Activated T-cell treated with anti-CD3 and anti-CD28 coated beads, Interleukin-2, amount 50 U/mL, for 72 hours (primary cell): Measurements from ENCODE around the gene WFDC1. TPM values are rescaled to one million over a fixed set of nuclear protein-coding genes. Genes with fewer than 3 reads are reported as not detected.

ENCODE experiments used
- ATAC-seq, 2 donors: fragments of 150-1000 bp; cut with Tn5 transposase; replicated peaks in 1 of 2; 2 replicates each; pipeline ENCODE4 v1.10.0; 2021; ENCODE audit warnings: moderate library complexity in 2 of 2, mild to moderate bottlenecking in 1 of 2
- DNase-seq, 2 donors: peaks; one replicate each; pipeline ENCODE4 v3.0.0; 2021 to 2022; ENCODE audit warnings: mixed read lengths in 1 of 2
- H3K27ac Mint-ChIP-seq: one replicate; pipeline ENCODE4 v1.8.0; 2022; ENCODE audit warnings: mild to moderate bottlenecking, moderate library complexity, mixed read lengths
- H3K27me3 Mint-ChIP-seq: one replicate; pipeline ENCODE4 v1.8.0; 2022; ENCODE audit warnings: low read depth, mixed read lengths
- H3K36me3 Mint-ChIP-seq, 2 donors: one replicate each; pipeline ENCODE4 v1.8.0; 2022; ENCODE audit warnings: mixed read lengths in 2 of 2, mild to moderate bottlenecking in 1 of 2; ENCODE audit not compliant: insufficient read depth in 2 of 2
- H3K4me1 Mint-ChIP-seq: one replicate; pipeline ENCODE4 v1.8.0; 2022; ENCODE audit warnings: low read depth, mixed read lengths
- H3K4me3 Mint-ChIP-seq, 2 donors: one replicate each; pipeline ENCODE4 v1.8.0; 2022; ENCODE audit warnings: mild to moderate bottlenecking in 2 of 2, mixed read lengths in 2 of 2, moderate library complexity in 2 of 2
- H3K9me3 Mint-ChIP-seq, 2 donors: one replicate each; pipeline ENCODE4 v1.8.0; 2022; ENCODE audit warnings: mixed read lengths in 2 of 2
- total RNA-seq, 2 donors: library from RNA; stranded (reverse); gene quantifications; one replicate each; pipeline ENCODE4 v1.2.3, GENCODE V29; 2022

WFDC1 gene
- total RNA-seq, 2 donors from 2014 or later = not detected

DNA sequence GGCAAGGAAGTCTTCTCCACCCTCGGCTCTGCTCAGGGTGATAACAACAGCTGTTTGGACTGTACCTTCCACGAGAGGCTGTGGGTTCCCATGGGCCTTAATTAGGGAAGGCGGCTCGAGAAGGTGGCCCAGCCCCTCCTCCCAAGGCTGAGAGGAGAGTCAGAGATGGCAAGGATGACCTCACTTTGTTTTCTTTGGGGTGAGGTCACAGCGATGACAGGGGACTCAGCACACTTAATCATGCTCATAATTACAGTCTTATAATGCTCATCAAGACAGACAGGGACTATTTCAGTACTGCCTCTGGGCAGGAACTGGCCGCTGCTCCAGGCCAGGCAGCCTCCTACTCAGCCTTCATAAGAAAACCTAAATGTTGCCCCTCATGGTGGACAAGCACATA, 19.7 kb downstream of the WFDC1 start:
- Mint-ChIP-seq H3K9me3 (peaks cover 0 to 5% of the 10 kb centered on the region in 2 donors), H3K27ac (no peak overlapping the region), H3K4me3 (no peak overlapping the region), H3K4me1 (no peaks in the 10 kb centered on the region), H3K36me3 (no peaks in the 10 kb centered on the region), H3K27me3 (peaks cover 37% of the 10 kb centered on the region)
- ATAC-seq (no peak), DNase-seq (no peak)

DNA sequence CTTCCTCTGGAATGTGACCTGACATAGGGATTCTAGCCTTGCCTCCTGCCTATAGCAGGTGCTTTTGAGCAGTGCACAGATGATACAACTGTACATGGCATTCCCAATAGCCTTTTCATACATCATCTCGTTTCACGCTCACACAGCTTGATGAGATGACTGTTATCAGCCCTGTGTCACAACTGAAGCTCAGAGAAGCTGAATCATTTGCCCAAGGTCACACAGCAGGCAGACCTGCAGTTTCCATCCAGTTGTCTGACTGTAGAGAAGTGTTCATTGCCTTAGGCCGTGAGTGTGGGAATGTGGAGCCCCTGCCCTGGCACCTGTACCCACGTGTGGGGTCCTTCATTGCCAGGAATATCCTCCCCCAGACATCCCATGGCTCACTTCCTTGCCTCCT, 20.1 kb downstream of the WFDC1 start:
- Mint-ChIP-seq H3K4me3 (no peak overlapping the region), H3K27ac (no peak overlapping the region), H3K4me1 (no peaks in the 10 kb centered on the region), H3K36me3 (no peaks in the 10 kb centered on the region), H3K9me3 (peaks cover 0 to 5% of the 10 kb centered on the region in 2 donors), H3K27me3 (peaks cover 37% of the 10 kb centered on the region)
- no peak for DNase-seq
- no peak for ATAC-seq

DNA sequence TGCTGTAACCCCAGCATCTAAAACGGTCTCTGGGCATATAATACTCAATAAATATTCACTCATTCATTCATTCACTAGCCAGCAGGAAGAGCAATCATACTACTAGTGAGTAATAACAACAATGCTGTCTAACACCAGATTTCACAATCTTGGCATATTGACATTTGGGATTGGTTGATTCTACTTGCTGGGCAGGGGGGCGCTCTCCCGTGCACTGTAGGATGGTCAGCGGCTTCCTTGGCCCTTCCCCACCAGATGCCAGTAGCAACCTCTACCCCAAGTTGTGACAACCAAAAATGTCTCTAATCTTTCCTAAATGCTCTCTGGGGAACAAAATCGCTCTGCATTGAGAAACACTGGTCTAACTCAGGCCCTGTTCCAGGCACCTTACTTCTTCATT, 20.7 kb downstream of the WFDC1 start:
- no peak for DNase-seq
- no peak overlapping the region for H3K4me3 Mint-ChIP-seq
- H3K36me3 Mint-ChIP-seq = no peaks in the 10 kb centered on the region
- H3K27me3 Mint-ChIP-seq = peaks cover 36% of the 10 kb centered on the region
- H3K27ac Mint-ChIP-seq = no peak overlapping the region
- no peak for ATAC-seq
- H3K9me3 Mint-ChIP-seq = peaks cover 0 to 5% of the 10 kb centered on the region in 2 donors
- H3K4me1 Mint-ChIP-seq = no peaks in the 10 kb centered on the region

DNA sequence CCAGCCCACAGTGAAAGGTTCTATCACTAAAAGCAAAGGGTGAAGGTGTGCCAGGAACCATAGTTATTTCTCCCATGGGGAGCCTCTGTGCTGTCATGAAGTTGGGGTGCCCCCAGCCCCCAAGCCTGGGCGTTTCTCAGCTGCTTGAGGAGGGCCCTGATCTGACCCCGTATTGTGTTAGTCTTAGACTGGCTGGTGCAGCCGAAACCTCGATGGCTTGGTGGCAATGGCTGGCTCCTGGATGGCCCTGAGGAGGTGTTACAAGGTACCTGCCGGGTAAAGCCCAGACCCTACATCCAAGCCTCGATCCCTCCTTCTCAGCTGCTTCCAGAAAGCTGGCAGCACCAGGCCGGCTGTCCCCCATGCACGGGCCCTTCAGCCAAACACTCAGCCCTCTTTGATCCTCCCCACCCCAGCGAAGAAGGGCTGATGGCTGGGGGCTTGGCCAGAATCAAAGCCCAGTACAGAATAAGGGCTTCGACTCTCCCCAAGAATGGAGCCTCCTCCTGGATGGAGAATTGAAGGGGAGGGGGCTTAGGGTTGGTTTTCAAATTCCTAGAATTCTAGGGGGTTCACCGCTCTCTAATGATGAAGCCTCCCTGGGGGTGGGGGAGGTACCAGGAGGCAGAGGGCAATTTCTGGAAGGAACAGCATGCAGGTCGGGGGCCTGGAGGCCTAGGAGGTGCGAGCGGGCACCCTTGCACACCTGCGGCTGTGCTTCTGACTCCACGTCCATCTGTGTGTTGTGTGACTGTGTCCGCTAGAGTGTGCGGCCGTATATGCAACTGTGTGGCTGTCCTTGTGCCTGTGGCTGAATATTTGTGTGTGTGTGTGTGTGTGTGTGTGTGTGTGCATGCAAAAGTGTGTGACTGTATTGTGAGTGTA, 23.7 kb downstream of the WFDC1 start:
- ATAC-seq = no peak
- no peaks in the 10 kb centered on the region for H3K4me1 Mint-ChIP-seq
- H3K4me3 Mint-ChIP-seq = no peak overlapping the region
- peaks cover 20% of the 10 kb centered on the region for H3K27me3 Mint-ChIP-seq
- H3K27ac Mint-ChIP-seq = no peak overlapping the region
- no peak for DNase-seq
- peaks cover 0 to 5% of the 10 kb centered on the region in 2 donors for H3K9me3 Mint-ChIP-seq
- no peaks in the 10 kb centered on the region for H3K36me3 Mint-ChIP-seq

DNA sequence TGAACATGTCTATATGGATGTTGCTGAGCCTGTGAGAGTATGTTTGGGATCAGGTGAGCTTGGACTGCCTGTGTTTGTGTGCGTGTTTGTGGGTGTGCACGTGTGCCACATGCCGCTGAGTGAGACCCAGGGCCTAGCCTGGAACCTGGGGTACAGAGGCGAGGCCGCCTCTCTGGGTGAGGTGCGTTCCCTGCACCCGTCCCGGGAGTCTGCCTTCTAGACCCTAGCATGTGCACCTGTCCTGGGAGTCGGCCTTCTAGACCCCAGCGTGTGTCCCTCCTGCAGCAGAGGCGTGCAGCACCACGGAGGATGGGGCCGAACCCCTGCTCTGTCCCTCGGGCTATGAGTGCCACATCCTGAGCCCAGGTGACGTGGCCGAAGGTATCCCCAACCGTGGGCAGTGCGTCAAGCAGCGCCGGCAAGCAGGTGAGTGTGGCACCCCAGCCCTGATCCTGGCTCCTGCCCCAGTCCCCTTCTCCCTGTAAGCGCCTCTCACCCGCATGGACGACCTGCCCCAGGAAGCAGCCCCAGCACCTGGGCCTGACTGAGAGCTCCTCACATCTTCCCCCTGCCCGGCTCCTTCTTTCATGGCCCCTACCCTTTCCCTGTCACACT, 24.6 kb downstream of the WFDC1 start:
- ATAC-seq = no peak
- Mint-ChIP-seq H3K4me3 (no peak overlapping the region), H3K27me3 (peaks cover 14% of the 10 kb centered on the region), H3K9me3 (peaks cover 0 to 5% of the 10 kb centered on the region in 2 donors), H3K4me1 (no peaks in the 10 kb centered on the region), H3K27ac (no peak overlapping the region), H3K36me3 (no peaks in the 10 kb centered on the region)
- DNase-seq = no peak

DNA sequence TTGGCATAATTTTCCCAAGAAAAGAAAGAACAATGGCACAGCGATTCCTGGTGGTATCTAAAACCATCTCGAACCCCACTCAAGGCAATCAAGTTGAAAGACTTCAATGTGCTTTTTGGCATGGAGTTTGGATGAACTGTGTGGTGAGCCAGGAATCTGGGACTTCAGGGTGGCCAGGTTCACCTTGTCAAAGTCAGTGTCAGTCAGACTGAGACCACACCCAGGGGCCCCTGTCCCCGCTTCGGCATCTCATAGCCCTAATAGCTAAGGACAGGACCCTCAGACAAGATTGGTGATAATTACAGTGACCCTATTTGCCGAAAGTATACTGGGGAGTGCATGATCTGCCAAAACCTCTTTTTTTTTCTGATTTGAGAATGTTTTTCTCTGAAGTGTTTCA, 25.8 kb downstream of the WFDC1 start:
- Mint-ChIP-seq H3K27me3 (peaks cover 5% of the 10 kb centered on the region), H3K9me3 (peaks cover 0 to 5% of the 10 kb centered on the region in 2 donors), H3K4me1 (no peaks in the 10 kb centered on the region), H3K36me3 (no peaks in the 10 kb centered on the region), H3K4me3 (no peak overlapping the region), H3K27ac (no peak overlapping the region)
- DNase-seq (no peak), ATAC-seq (no peak)

DNA sequence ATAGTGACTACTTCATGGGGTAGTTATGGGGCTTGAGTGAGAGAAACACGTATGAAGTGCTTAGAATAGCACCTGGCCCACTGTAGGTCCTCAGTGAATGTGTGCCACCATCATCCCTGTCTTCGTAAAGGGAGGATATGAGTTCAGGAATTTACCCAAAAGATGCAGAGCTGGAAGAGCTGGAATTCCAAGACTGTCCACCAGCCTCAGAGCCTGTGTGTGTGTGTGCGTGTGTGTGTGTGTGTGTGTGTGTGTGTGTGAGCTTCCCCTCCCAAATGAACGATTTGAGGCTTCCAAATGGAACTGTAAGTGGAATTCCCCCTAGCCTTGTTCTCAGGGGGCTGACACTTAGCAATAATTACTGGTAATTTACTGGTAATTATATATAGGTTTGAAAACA, 27.3 kb downstream of the WFDC1 start:
- no peaks in the 10 kb centered on the region for H3K27me3 Mint-ChIP-seq
- ATAC-seq = no peak

DNA sequence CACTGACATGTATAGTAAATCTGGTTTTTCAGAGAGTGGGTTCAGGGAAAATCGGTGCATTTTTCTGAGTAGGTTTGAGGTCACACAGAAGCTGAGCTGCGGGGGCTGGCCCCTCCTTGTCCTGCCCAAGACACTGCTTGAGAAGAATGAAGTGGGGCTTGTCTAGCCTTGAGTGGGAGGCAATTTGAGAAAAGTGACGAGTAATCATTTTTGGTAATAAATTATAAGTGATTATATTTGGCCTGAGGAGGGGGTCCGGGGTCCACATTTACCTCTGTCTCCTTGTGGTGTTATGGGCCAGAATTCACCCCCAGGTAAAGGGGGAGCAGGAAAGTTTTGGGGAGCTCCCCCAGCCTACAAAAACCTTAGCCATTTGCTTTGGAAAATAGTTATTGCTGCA, 28.1 kb downstream of the WFDC1 start:
- Mint-ChIP-seq H3K27me3 (no peaks in the 10 kb centered on the region), H3K9me3 (peaks cover 0 to 4% of the 10 kb centered on the region in 2 donors), H3K4me3 (no peak overlapping the region), H3K27ac (no peak overlapping the region), H3K4me1 (no peaks in the 10 kb centered on the region), H3K36me3 (no peaks in the 10 kb centered on the region)
- no peak for DNase-seq
- ATAC-seq = no peak

More for the DNA sequence above, 27.3 kb downstream of the WFDC1 start:
- Mint-ChIP-seq H3K4me1 (no peaks in the 10 kb centered on the region), H3K27ac (no peak overlapping the region), H3K9me3 (peaks cover 0 to 5% of the 10 kb centered on the region in 2 donors), H3K36me3 (no peaks in the 10 kb centered on the region), H3K4me3 (no peak overlapping the region)
- DNase-seq = no peak

DNA sequence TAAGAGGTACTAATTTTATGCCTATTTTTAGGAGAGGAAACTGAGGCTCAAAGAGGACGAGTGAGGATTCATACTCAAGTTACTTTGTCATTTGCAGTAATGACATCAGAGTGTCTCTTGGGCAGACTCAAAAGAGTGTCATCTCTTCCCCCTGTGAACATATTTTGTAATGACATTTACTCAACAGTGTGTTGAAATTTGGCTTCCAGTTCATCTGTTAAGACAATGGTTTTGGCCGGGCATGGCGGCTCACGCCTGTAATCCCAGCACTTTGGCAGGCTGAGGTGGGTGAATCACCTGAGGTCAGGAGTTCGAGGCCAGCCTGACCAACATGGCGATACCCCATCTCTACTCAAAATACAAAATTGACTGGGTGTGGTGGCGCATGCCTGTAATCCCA, 28.9 kb downstream of the WFDC1 start:
- H3K27me3 Mint-ChIP-seq = no peaks in the 10 kb centered on the region
- peaks cover 0 to 3% of the 10 kb centered on the region in 2 donors for H3K9me3 Mint-ChIP-seq
- H3K36me3 Mint-ChIP-seq = no peaks in the 10 kb centered on the region
- no peak for ATAC-seq
- H3K4me3 Mint-ChIP-seq = no peak overlapping the region
- no peak overlapping the region for H3K27ac Mint-ChIP-seq
- H3K4me1 Mint-ChIP-seq = no peaks in the 10 kb centered on the region
- DNase-seq = no peak

DNA sequence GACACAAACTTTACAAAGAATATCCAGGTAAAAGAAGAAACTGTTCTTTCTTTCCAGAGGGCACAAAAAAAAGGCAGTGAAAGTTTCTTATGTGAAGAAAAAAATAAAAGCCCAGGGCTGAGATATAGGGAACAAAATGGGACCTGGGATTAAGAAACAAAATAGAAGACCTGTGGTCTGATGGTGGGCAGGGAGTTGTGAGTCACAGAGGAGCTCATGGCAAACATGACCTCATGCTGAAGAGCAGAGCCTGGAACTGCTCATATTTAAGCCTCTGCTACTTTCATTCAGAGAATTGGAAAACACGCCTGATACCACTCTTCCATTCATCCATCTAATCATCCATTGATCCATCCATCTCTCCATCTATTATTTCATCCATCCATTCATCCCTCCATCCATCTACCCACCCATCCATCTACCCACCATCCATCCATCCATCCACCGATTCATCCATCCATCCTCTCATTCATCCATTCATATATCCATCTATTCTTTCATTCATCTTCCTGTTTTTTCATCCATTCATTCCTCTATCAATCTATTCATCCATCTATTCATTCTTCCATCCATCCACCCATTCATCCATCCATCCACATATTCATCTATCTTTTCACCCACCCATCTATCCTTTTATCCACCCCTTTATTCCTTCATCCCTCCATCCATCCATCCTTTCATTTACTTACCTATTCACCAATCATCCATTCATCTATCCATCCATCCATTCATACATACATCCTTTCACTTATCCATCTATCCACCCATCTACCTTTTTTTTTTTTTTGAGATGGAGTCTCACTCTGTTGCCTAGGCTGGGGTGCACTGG, 30.0 kb downstream of the WFDC1 start:
- Mint-ChIP-seq H3K27ac (no peak overlapping the region), H3K27me3 (no peaks in the 10 kb centered on the region), H3K36me3 (no peaks in the 10 kb centered on the region), H3K9me3 (no peaks in the 10 kb centered on the region), H3K4me1 (no peaks in the 10 kb centered on the region), H3K4me3 (no peak overlapping the region)
- ATAC-seq (no peak), DNase-seq (no peak)

DNA sequence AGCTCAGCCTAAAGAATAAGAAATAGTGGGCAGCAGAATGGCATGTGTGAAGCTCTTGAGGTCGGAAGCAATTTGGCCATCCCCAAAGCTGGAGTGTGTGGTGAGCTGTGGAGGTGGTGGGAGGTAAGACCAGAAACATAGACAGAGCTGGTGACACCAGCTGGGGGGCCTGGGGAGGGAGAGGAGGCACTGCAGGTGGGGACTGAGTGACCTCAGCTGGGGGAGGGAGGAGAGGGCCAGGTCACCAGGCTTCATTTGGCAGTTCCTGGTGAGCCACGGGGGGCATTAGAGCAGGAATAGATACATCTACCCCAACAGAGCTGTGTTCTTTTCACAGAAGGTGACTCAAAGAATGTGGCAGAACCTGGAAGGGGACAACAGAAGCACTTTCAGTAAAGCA, 31.9 kb downstream of the WFDC1 start:
- H3K4me3 Mint-ChIP-seq = no peak overlapping the region
- no peak for DNase-seq
- no peak overlapping the region for H3K27ac Mint-ChIP-seq
- no peaks in the 10 kb centered on the region for H3K4me1 Mint-ChIP-seq
- H3K27me3 Mint-ChIP-seq = no peaks in the 10 kb centered on the region
- no peaks in the 10 kb centered on the region for H3K9me3 Mint-ChIP-seq
- H3K36me3 Mint-ChIP-seq = no peaks in the 10 kb centered on the region
- ATAC-seq = no peak

DNA sequence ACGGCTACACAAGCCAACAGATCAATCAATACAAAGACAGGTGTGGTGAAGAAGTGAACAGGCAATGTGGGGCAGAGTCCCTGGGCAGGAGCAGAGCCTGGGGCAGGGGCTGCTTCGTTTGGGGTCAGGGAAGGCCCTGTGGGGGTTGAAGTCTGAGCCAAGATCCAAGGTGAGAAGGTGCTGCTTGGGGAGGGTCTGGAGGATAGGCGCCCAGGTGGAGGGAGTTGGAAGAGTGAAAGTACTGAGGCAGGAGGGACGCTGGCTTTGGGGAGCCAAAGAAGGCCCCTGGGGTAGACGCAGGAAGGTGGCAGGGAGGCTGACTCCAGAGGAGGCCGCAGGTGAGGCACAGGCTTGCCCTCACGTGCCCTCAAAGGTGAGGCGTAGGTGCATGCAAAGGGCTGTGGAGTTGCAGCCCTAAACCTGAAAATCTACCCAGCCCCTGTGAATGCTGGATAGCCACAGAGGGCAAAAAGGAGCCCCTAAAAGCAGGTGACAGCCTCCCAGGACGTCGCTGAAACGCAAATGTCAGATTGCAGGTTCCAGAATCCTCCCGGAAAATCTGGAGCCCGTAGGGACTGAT, 33.3 kb downstream of the WFDC1 start:
- ATAC-seq (no peak), DNase-seq (no peak)
- Mint-ChIP-seq H3K9me3 (no peaks in the 10 kb centered on the region), H3K4me1 (no peaks in the 10 kb centered on the region), H3K27me3 (no peaks in the 10 kb centered on the region), H3K36me3 (no peaks in the 10 kb centered on the region), H3K27ac (no peak overlapping the region), H3K4me3 (no peak overlapping the region)

DNA sequence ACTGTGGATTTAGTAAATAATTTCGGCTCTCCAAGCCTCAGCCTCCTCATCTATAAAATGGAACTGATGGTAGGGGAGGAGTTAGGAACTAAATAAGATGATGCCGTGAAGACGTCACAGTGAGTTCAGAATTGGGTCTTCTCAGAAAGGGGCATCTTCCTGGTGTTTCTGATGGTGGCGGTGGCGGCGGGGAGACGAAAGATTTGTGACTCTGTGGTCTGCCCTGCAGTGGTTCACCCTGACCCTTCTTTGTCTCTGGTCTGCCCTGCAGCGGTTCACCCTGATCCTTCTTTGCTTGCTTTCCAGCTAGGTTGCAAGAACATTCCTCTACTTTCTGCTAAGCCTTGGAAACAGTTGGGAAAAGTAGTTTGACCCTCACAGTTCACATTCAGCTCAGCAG, 34.3 kb downstream of the WFDC1 start:
- Mint-ChIP-seq H3K27ac (no peak overlapping the region), H3K27me3 (no peaks in the 10 kb centered on the region), H3K4me1 (no peaks in the 10 kb centered on the region), H3K36me3 (no peaks in the 10 kb centered on the region), H3K9me3 (no peaks in the 10 kb centered on the region), H3K4me3 (no peak overlapping the region)
- DNase-seq = no peak
- no peak for ATAC-seq
